Measurements from ENCODE around the gene PRCC.

PRCC gene

DNA sequence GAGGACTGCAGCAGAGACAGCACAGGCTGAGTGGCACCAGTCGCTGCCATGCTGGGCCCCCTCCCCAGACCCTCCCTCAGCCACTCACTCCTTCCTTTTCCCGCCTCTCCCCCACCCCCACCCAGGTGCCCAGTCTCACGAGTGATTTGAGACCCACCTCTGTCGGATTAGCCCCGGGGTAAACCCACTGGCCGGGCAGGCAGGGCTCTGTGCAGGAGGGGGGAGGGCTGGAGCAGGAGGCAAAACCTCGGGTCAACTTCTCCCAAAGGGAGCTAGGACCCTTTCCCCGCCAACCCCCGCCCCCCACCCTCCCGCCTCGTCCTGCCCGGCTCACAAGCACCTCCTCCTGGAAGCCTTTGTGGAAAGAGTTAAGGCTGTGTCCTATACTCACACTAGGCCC lies 23.0 kb upstream of the PRCC start:
- H3K4me1 ChIP-seq (ENCODE audit: control insufficient read depth, insufficient read depth, low read length, poor library complexity, severe bottlenecking) = peaks cover 48% of the 10 kb centered on the region
- peaks cover 31% of the 10 kb centered on the region for H3K36me3 ChIP-seq (ENCODE audit: control insufficient read depth, insufficient read depth, low read length)
- no peak overlapping the region for H3K4me3 ChIP-seq (ENCODE audit: insufficient read depth, low read depth, low read length, poor library complexity, severe bottlenecking)
- no peaks in the 10 kb centered on the region for H3K27me3 ChIP-seq (replicated peaks; ENCODE audit: control insufficient read depth, insufficient read depth, low read length, poor library complexity, severe bottlenecking)
- H3K9me3 ChIP-seq (ENCODE audit: control insufficient read depth, low read length) = no peaks in the 10 kb centered on the region
- no peak overlapping the region for H3K27ac ChIP-seq (ENCODE audit: insufficient read depth, low read length, poor library complexity, severe bottlenecking)
- DNase-seq = no peak

- H3K4me1 ChIP-seq (ENCODE audit: control insufficient read depth, insufficient read depth, low read length, poor library complexity, severe bottlenecking) = peaks cover 52% of the 10 kb centered on the region
- DNase-seq = no peak
- H3K9me3 ChIP-seq (ENCODE audit: control insufficient read depth, low read length) = no peaks in the 10 kb centered on the region
- H3K4me3 ChIP-seq (ENCODE audit: insufficient read depth, low read depth, low read length, poor library complexity, severe bottlenecking) = no peak overlapping the region
- H3K36me3 ChIP-seq (ENCODE audit: control insufficient read depth, insufficient read depth, low read length) = peaks cover 31% of the 10 kb centered on the region
- H3K27ac ChIP-seq (ENCODE audit: insufficient read depth, low read length, poor library complexity, severe bottlenecking) = peak overlapping the region; percentile 28
- no peaks in the 10 kb centered on the region for H3K27me3 ChIP-seq (replicated peaks; ENCODE audit: control insufficient read depth, insufficient read depth, low read length, poor library complexity, severe bottlenecking)
Measured at GRCh38 chr1:156744786-156745419, 22.4 kb upstream of the PRCC start.

- Histone ChIP-seq H3K4me3 (ENCODE audit: insufficient read depth, low read depth, low read length, poor library complexity, severe bottlenecking) (no peak overlapping the region), H3K27me3 (replicated peaks; ENCODE audit: control insufficient read depth, insufficient read depth, low read length, poor library complexity, severe bottlenecking) (no peaks in the 10 kb centered on the region), H3K4me1 (ENCODE audit: control insufficient read depth, insufficient read depth, low read length, poor library complexity, severe bottlenecking) (peaks cover 50% of the 10 kb centered on the region), H3K9me3 (ENCODE audit: control insufficient read depth, low read length) (no peaks in the 10 kb centered on the region), H3K27ac (ENCODE audit: insufficient read depth, low read length, poor library complexity, severe bottlenecking) (peak overlapping the region; percentile 80), H3K36me3 (ENCODE audit: control insufficient read depth, insufficient read depth, low read length) (peaks cover 31% of the 10 kb centered on the region)
- no peak for DNase-seq
Measured at GRCh38 chr1:156745881-156746280, 21.5 kb upstream of the PRCC start.

GRCh38 chr1:156746406-156746727 lies 21.0 kb upstream of the PRCC start:
- H3K27ac ChIP-seq (ENCODE audit: insufficient read depth, low read length, poor library complexity, severe bottlenecking) = peak overlapping the region; percentile 80
- H3K36me3 ChIP-seq (ENCODE audit: control insufficient read depth, insufficient read depth, low read length) = peaks cover 31% of the 10 kb centered on the region
- H3K9me3 ChIP-seq (ENCODE audit: control insufficient read depth, low read length) = no peaks in the 10 kb centered on the region
- DNase-seq = no peak
- H3K27me3 ChIP-seq (replicated peaks; ENCODE audit: control insufficient read depth, insufficient read depth, low read length, poor library complexity, severe bottlenecking) = no peaks in the 10 kb centered on the region
- H3K4me1 ChIP-seq (ENCODE audit: control insufficient read depth, insufficient read depth, low read length, poor library complexity, severe bottlenecking) = peaks cover 49% of the 10 kb centered on the region
- no peak overlapping the region for H3K4me3 ChIP-seq (ENCODE audit: insufficient read depth, low read depth, low read length, poor library complexity, severe bottlenecking)

DNA sequence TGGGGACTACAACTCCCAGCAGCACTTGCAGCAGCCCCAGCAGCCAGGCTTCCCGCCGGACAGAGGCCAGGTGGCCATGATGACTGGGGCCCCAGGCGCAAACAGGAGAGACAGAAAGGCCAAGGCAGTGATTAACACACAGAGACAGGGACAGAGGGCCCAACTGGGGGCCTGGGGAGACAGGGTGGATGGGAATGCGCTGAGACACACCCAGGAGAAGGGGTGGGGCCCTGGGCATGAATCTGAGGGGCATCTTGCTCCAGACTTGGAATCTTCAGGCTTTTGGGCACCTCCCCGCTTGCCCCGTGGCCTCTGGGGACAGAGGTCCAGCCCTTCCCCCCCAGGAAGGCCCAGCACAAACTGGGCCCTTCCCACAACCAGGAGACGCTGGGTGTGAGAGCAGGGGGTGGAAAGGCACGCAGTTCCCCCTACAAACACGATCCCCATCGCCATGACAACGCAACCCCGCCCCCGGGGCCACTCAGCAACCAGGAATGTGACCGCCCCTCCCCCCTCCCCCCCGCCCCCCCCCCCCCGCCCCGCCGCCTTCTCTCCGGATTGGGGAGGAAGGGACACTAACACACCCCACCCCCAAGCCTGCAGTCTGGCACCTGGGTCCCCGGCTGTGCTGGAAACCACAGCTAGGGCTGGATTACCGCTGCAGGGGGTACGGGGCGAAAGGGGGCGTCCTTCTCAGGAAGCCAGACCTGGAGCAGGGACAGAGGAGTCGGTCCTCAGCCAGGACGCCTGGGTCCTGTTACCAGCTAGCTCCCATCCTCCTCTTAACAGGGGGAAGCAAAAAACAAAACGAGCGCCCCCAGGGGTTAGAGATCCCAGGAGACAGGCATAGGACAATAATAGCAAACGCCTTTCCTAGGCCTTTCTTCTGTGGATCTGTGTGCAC lies 20.4 kb upstream of the PRCC start:
- H3K27ac ChIP-seq (ENCODE audit: insufficient read depth, low read length, poor library complexity, severe bottlenecking) = peak overlapping the region; percentile 80
- H3K4me1 ChIP-seq (ENCODE audit: control insufficient read depth, insufficient read depth, low read length, poor library complexity, severe bottlenecking) = peaks cover 44% of the 10 kb centered on the region
- H3K27me3 ChIP-seq (replicated peaks; ENCODE audit: control insufficient read depth, insufficient read depth, low read length, poor library complexity, severe bottlenecking) = no peaks in the 10 kb centered on the region
- peak overlapping the region; percentile 95 for H3K4me3 ChIP-seq (ENCODE audit: insufficient read depth, low read depth, low read length, poor library complexity, severe bottlenecking)
- DNase-seq = peak; percentile 56 to 63 (median 59)
- peaks cover 31% of the 10 kb centered on the region for H3K36me3 ChIP-seq (ENCODE audit: control insufficient read depth, insufficient read depth, low read length)
- H3K9me3 ChIP-seq (ENCODE audit: control insufficient read depth, low read length) = no peaks in the 10 kb centered on the region

GRCh38 chr1:156747742-156748669 lies 19.3 kb upstream of the PRCC start:
- Histone ChIP-seq H3K4me1 (ENCODE audit: control insufficient read depth, insufficient read depth, low read length, poor library complexity, severe bottlenecking) (peaks cover 54% of the 10 kb centered on the region), H3K4me3 (ENCODE audit: insufficient read depth, low read depth, low read length, poor library complexity, severe bottlenecking) (peak overlapping the region; percentile 95), H3K27me3 (replicated peaks; ENCODE audit: control insufficient read depth, insufficient read depth, low read length, poor library complexity, severe bottlenecking) (no peaks in the 10 kb centered on the region), H3K36me3 (ENCODE audit: control insufficient read depth, insufficient read depth, low read length) (peaks cover 23% of the 10 kb centered on the region), H3K9me3 (ENCODE audit: control insufficient read depth, low read length) (no peaks in the 10 kb centered on the region), H3K27ac (ENCODE audit: insufficient read depth, low read length, poor library complexity, severe bottlenecking) (peak overlapping the region; percentile 77)
- peak in 1 of 3 donors; percentile 36 for DNase-seq

- no peak for DNase-seq
- Histone ChIP-seq H3K4me3 (ENCODE audit: insufficient read depth, low read depth, low read length, poor library complexity, severe bottlenecking) (peak overlapping the region; percentile 95), H3K27ac (ENCODE audit: insufficient read depth, low read length, poor library complexity, severe bottlenecking) (peak overlapping the region; percentile 77), H3K27me3 (replicated peaks; ENCODE audit: control insufficient read depth, insufficient read depth, low read length, poor library complexity, severe bottlenecking) (no peaks in the 10 kb centered on the region), H3K9me3 (ENCODE audit: control insufficient read depth, low read length) (no peaks in the 10 kb centered on the region), H3K4me1 (ENCODE audit: control insufficient read depth, insufficient read depth, low read length, poor library complexity, severe bottlenecking) (peaks cover 56% of the 10 kb centered on the region), H3K36me3 (ENCODE audit: control insufficient read depth, insufficient read depth, low read length) (peaks cover 15% of the 10 kb centered on the region)
Measured at GRCh38 chr1:156748670-156749418, 18.5 kb upstream of the PRCC start.

GRCh38 chr1:156749419-156750118 lies 17.8 kb upstream of the PRCC start:
- Histone ChIP-seq H3K4me3 (ENCODE audit: insufficient read depth, low read depth, low read length, poor library complexity, severe bottlenecking) (peak overlapping the region; percentile 95), H3K36me3 (ENCODE audit: control insufficient read depth, insufficient read depth, low read length) (peaks cover 10% of the 10 kb centered on the region), H3K4me1 (ENCODE audit: control insufficient read depth, insufficient read depth, low read length, poor library complexity, severe bottlenecking) (peaks cover 56% of the 10 kb centered on the region), H3K27me3 (replicated peaks; ENCODE audit: control insufficient read depth, insufficient read depth, low read length, poor library complexity, severe bottlenecking) (no peaks in the 10 kb centered on the region), H3K27ac (ENCODE audit: insufficient read depth, low read length, poor library complexity, severe bottlenecking) (peak overlapping the region; percentile 77), H3K9me3 (ENCODE audit: control insufficient read depth, low read length) (no peaks in the 10 kb centered on the region)
- no peak for DNase-seq

DNA sequence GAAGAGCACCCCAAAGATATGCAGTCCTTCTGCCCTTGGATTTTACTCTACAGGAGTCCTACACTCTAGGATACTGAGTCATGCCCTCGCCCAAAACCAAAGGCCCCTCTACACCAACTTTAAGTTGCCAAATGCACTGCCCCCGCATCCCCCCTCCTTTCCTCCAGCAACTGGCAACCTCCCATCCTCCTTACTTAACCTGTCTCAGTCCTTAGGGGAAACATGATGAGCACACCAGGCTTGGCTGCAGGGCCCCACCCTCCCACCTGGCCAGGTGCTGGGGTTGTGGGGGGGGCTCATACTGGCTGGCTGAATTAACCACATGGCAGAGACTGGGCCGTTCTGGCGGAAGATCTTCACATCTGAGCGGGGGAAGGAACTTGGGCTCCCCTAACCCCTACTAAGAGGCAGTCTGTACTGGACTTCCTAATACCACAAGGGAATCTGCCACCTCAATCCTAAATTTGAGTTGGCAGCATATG lies 17.1 kb upstream of the PRCC start:
- Histone ChIP-seq H3K27me3 (replicated peaks; ENCODE audit: control insufficient read depth, insufficient read depth, low read length, poor library complexity, severe bottlenecking) (no peaks in the 10 kb centered on the region), H3K9me3 (ENCODE audit: control insufficient read depth, low read length) (no peaks in the 10 kb centered on the region), H3K4me3 (ENCODE audit: insufficient read depth, low read depth, low read length, poor library complexity, severe bottlenecking) (peak overlapping the region; percentile 95), H3K4me1 (ENCODE audit: control insufficient read depth, insufficient read depth, low read length, poor library complexity, severe bottlenecking) (peaks cover 56% of the 10 kb centered on the region), H3K36me3 (ENCODE audit: control insufficient read depth, insufficient read depth, low read length) (peaks cover 3% of the 10 kb centered on the region), H3K27ac (ENCODE audit: insufficient read depth, low read length, poor library complexity, severe bottlenecking) (peak overlapping the region; percentile 77)
- no peak for DNase-seq

All from effector memory CD4-positive, alpha-beta T cell (primary cell).